Activated CD8-positive, alpha-beta memory T cell treated with anti-CD3 and anti-CD28 coated beads for 4 hours (primary cell): ENCODE results near the gene VAV1.
"Not testable (repeated sequence)": the region's sequence is repeated elsewhere in the genome, so short reads cannot be mapped to it uniquely, and the experiment has no call there.

Experiments used
- DNase-seq, 2 donors: peaks; one replicate each; pipeline ENCODE4 v3.0.0-alpha.2; 2020; ENCODE audit warnings: low read depth in 2 of 2

The VAV1 gene

GRCh38 chr19:6848986-6849385 is 76.5 kb downstream of the VAV1 start:
- DNase-seq, result no peak

- no peak for DNase-seq
These were observed 77.4 kb downstream of the VAV1 start for GRCh38 chr19:6849876-6850275.

- DNase-seq, result no peak
These were observed 78.9 kb downstream of the VAV1 start for GRCh38 chr19:6851359-6851758.

- DNase-seq, result no peak
These were observed 79.5 kb downstream of the VAV1 start for GRCh38 chr19:6852001-6852400.

GRCh38 chr19:6853868-6854267 is 81.4 kb downstream of the VAV1 start:
- DNase-seq, result no peak

GRCh38 chr19:6854758-6855157 is 82.2 kb downstream of the VAV1 start:
- no peak for DNase-seq

GRCh38 chr19:6856749-6857372 is 84.4 kb downstream of the VAV1 start:
- DNase-seq, result no peak

- DNase-seq, result no peak
These were observed 89.3 kb downstream of the VAV1 start for GRCh38 chr19:6861683-6862286.

GRCh38 chr19:6862673-6863078 is 90.2 kb downstream of the VAV1 start:
- DNase-seq, result peak; percentile 79 to 82

- no peak for DNase-seq
These were observed 91.9 kb downstream of the VAV1 start for GRCh38 chr19:6864325-6864940.

- no peak for DNase-seq
These were observed 93.3 kb downstream of the VAV1 start for GRCh38 chr19:6865849-6866248.

- DNase-seq, result no peak
These were observed 94.2 kb downstream of the VAV1 start for GRCh38 chr19:6866741-6867151.

GRCh38 chr19:6868351-6868750 is 95.8 kb downstream of the VAV1 start:
- no peak for DNase-seq

- DNase-seq, result not testable (repeated sequence)
These were observed 96.8 kb downstream of the VAV1 start for GRCh38 chr19:6869151-6869882.

- DNase-seq, result no peak
These were observed 101.4 kb downstream of the VAV1 start for GRCh38 chr19:6873708-6874431.

- no peak for DNase-seq
These were observed 102.7 kb downstream of the VAV1 start for GRCh38 chr19:6875218-6875617.

- DNase-seq, result no peak
These were observed 104.2 kb downstream of the VAV1 start for GRCh38 chr19:6876748-6877147.

- DNase-seq, result no peak
These were observed 105.3 kb downstream of the VAV1 start for GRCh38 chr19:6877766-6878165.

- DNase-seq, result no peak
These were observed 113.9 kb downstream of the VAV1 start for GRCh38 chr19:6886277-6886897.

GRCh38 chr19:6887316-6887715 is 114.8 kb downstream of the VAV1 start, which contains the start of gene ADGRE1:
Gene ADGRE1, plus strand, starts transcription at chr19:6887579. Its CDS starts 30 bp downstream, at chr19:6887609.
- DNase-seq, result no peak

- DNase-seq, result no peak
These were observed 116.5 kb downstream of the VAV1 start for GRCh38 chr19:6888967-6889366.
